8988T (cell line): Measurements from ENCODE around the gene OVCA2.
A peak's percentile ranks its signal among the peaks of the same experiment; 100 is the strongest.

Experiments used
- DNase-seq: peaks from one replicate; pipeline ENCODE4 v3.0.0; 2011

Gene OVCA2

GRCh38 chr17:2015314-2015713, 26.5 kb upstream of the OVCA2 start:
- no peak for DNase-seq

- no peak for DNase-seq
Measured at GRCh38 chr17:2016494-2016893, 25.3 kb upstream of the OVCA2 start.

- DNase-seq: no peak
Measured at GRCh38 chr17:2017274-2017941, 24.4 kb upstream of the OVCA2 start.

GRCh38 chr17:2018716-2019510, 22.9 kb upstream of the OVCA2 start:
- DNase-seq: no peak

GRCh38 chr17:2019723-2020122, 22.1 kb upstream of the OVCA2 start:
- DNase-seq: no peak

- DNase-seq: no peak
Measured at GRCh38 chr17:2020721-2021120, 21.1 kb upstream of the OVCA2 start.

- no peak for DNase-seq
Measured at GRCh38 chr17:2022647-2023240, 19.1 kb upstream of the OVCA2 start.

GRCh38 chr17:2023256-2023655, 18.6 kb upstream of the OVCA2 start:
- DNase-seq: no peak

- DNase-seq: no peak
Measured at GRCh38 chr17:2023692-2024571, 17.9 kb upstream of the OVCA2 start.

- peak; percentile 57 for DNase-seq
Measured at GRCh38 chr17:2024572-2025219, 17.1 kb upstream of the OVCA2 start.

GRCh38 chr17:2025220-2025621, 16.6 kb upstream of the OVCA2 start, which contains the start of gene RTN4RL1:
Gene RTN4RL1 (minus strand): TSS chr17:2025334. CDS start chr17:2024865, 469 bp downstream.
- DNase-seq: peak; percentile 77

- peak; percentile 94 for DNase-seq
Measured at GRCh38 chr17:2025622-2026309, 16.1 kb upstream of the OVCA2 start.

GRCh38 chr17:2027528-2028233, 14.1 kb upstream of the OVCA2 start:
- DNase-seq: no peak

GRCh38 chr17:2028234-2028614, 13.6 kb upstream of the OVCA2 start:
- no peak for DNase-seq

- DNase-seq: no peak
Measured at GRCh38 chr17:2028737-2029136, 13.1 kb upstream of the OVCA2 start.

- DNase-seq: peak; percentile 87
Measured at GRCh38 chr17:2029911-2030778, 11.7 kb upstream of the OVCA2 start, which contains the start of gene DPH1. Gene DPH1 (plus strand): TSS chr17:2030153. CDS start chr17:2030170, 17 bp downstream.

GRCh38 chr17:2030779-2031163, 11.1 kb upstream of the OVCA2 start:
- DNase-seq: no peak

- no peak for DNase-seq
Measured at GRCh38 chr17:2033153-2033552, 8.7 kb upstream of the OVCA2 start.

GRCh38 chr17:2034157-2034556, 7.7 kb upstream of the OVCA2 start:
- DNase-seq: no peak
